Lower lobe of right lung (tissue), 2 donors: Measurements from ENCODE around the gene SRM. TPM values are rescaled to one million over a fixed set of nuclear protein-coding genes. Genes with fewer than 3 reads are reported as not detected.
"Not testable (repeated sequence)": the region's sequence is repeated elsewhere in the genome, so short reads cannot be mapped to it uniquely, and the experiment has no call there.

ENCODE experiments used
- ATAC-seq, 2 donors: fragments of 200-7000 bp; cut with Tn5 transposase; one replicate each; pipeline ENCODE4 v1.9.1; 2020 to 2022; ENCODE audit warnings: mild to moderate bottlenecking in 2 of 2, moderate library complexity in 2 of 2
- DNase-seq: peaks from one replicate; pipeline ENCODE4 v3.0.0-alpha.2; 2020
- H3K27ac ChIP-seq: fragments of 200-600 bp; one replicate; pipeline ENCODE4 v1.8.0; 2022
- H3K27me3 ChIP-seq: fragments of 200-600 bp; one replicate; pipeline ENCODE4 v1.8.0; 2022; ENCODE audit warnings: low read depth
- H3K36me3 ChIP-seq: fragments of 200-600 bp; one replicate; pipeline ENCODE4 v1.8.0; 2022; ENCODE audit warnings: mild to moderate bottlenecking
- H3K4me1 ChIP-seq: fragments of 200-600 bp; one replicate; pipeline ENCODE4 v1.8.0; 2022
- H3K4me3 ChIP-seq: fragments of 200-600 bp; one replicate; pipeline ENCODE4 v1.8.0; 2022; ENCODE audit warnings: mild to moderate bottlenecking
- H3K9me3 ChIP-seq: fragments of 200-600 bp; one replicate; pipeline ENCODE4 v1.8.0; 2022
- intact Hi-C: fragments of 100-400 bp; cut with DNase I; formaldehyde crosslinking; loops from one replicate; pipeline ENCODE4 v1.11.0; 2022
- total RNA-seq: library from RNA; stranded (reverse); fragmentation: NEBNext Ultra II Directional; extraction: Animal tissue kit (Norgen Biotek cat#: 25700); gene quantifications from one replicate; pipeline ENCODE4 v1.2.1, GENCODE V29; 2021
- TF ChIP-seq, protein P1 (sequence below): fragments of 200-600 bp; IDR thresholded peaks from one replicate; pipeline ENCODE4 v1.8.0; 2022; ENCODE audit warnings: antibody characterized with exemption, mild to moderate bottlenecking
- donor health status: DM: no; HTN: yes; CAD: no; lungs with severe emphysema.

SRM gene
- total RNA-seq, 1 donor from 2014 or later: 38.7 TPM

DNA sequence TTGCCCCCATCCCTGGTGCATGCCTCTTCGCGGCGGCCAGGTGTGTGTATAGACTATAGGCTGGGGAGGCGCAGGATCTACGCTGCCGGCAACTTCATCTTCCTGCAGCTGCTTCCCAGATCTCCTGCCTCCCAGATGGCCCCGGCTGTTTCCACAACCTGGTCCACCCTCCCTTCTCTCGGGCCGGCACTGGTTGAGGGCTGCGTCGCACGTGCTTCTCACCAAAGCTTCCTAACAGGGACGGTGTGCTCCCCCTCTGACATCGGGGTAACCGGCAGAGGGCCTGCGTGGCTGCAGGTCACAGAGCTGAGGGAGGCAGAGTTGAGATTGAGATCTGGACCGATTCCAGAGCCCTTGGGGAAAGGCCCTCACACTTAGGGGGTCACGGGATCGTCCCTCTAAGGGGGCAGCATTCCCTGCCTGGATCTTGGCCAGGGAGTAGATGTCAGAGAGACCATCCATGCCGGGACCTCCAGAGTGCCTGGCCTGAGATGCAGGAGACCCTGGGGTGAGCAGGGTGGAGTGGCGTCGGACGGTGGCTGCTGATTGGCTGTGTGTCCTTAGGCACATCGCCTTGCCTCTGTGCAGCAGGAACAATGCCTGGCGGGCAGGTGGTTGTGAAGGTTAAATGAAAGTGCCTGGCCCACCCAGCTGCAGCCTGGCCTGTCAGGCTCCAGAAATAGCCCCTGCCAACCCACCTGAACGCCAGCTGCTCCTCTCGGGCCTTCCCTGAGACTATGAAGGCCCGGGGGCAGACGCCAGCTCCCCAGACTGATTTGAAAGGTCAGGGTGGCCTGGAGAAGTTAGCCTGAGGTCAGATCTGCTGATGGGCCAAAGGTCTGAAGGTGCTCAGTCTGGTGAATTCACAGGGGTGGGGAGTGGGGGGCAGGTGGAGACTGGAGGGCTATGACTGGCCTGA, 6.7 kb downstream of the SRM start:
- TF ChIP-seq, protein P1, sequence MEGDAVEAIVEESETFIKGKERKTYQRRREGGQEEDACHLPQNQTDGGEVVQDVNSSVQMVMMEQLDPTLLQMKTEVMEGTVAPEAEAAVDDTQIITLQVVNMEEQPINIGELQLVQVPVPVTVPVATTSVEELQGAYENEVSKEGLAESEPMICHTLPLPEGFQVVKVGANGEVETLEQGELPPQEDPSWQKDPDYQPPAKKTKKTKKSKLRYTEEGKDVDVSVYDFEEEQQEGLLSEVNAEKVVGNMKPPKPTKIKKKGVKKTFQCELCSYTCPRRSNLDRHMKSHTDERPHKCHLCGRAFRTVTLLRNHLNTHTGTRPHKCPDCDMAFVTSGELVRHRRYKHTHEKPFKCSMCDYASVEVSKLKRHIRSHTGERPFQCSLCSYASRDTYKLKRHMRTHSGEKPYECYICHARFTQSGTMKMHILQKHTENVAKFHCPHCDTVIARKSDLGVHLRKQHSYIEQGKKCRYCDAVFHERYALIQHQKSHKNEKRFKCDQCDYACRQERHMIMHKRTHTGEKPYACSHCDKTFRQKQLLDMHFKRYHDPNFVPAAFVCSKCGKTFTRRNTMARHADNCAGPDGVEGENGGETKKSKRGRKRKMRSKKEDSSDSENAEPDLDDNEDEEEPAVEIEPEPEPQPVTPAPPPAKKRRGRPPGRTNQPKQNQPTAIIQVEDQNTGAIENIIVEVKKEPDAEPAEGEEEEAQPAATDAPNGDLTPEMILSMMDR: no peak
- Histone ChIP-seq H3K4me3 (no peak overlapping the region), H3K27me3 (no peaks in the 10 kb centered on the region), H3K36me3 (peaks cover 27% of the 10 kb centered on the region), H3K4me1 (no peaks in the 10 kb centered on the region), H3K27ac (no peak overlapping the region), H3K9me3 (no peaks in the 10 kb centered on the region)
- ATAC-seq (no peak), DNase-seq (peak; percentile 42)
- intact Hi-C loops: no loop called here

DNA sequence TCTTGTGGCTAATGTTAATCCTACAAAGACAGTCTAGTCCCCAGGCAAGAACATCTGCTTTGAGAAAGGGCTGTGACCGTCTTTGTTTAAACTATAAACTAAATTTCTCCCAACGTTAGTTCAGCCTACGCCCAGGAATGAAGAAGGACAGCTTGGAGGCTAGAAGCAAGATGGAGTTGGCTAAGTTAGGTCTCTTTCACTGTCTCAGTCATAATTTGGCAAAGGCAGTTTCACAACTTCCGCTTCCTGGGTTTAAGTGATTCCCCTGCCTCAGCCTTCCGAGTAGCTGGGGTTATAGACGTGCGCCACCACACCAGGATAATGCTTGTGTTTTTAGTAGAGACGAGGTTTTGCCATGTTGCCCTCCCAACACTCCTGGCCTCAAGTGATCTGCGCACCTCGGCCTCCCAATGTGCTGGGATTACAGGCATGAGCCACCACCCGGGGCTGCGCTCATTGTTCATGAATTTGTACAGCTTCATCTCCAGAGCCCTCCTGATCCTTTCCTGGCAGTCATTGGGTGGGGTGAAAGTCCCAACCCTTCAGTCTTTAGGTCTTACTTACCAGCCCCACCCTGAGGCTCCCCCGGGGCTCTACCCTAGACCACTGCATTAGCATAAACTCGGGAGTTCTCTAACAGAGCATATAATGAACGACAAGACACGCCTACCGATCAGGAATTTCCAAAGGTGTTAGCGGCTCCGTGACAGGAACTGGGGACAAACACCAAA, 7.9 kb downstream of the SRM start:
- peak; percentile 18 for DNase-seq
- intact Hi-C loops: no loop called here
- Histone ChIP-seq H3K4me3 (no peak overlapping the region), H3K27ac (no peak overlapping the region), H3K27me3 (no peaks in the 10 kb centered on the region), H3K4me1 (no peaks in the 10 kb centered on the region), H3K36me3 (peaks cover 24% of the 10 kb centered on the region), H3K9me3 (no peaks in the 10 kb centered on the region)
- ATAC-seq: no peak
- TF ChIP-seq, protein P1: no peak

DNA sequence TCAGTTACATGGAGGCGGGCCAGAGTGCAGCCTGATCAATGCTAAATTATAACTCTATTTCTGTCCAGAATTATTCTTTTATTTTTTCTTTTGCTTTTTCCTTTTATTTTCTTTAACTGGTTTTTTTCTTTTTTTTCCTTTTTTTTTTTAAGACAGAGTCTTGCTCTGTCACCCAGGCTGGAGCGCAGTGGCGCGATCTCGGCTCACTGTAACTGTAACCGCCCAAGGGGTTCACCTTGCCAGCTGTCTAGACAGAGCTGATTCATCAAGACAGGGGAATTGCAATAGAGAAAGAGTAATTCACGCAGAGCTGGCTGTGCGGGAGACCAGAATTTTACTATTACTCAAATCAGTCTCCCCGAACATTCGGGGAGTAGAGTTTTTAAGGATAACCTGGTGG, 8.7 kb downstream of the SRM start:
- DNase-seq, intact Hi-C loops, H3K27me3 ChIP-seq, ATAC-seq, H3K4me3 ChIP-seq, H3K9me3 ChIP-seq, H3K4me1 ChIP-seq, H3K27ac ChIP-seq: not testable (repeated sequence)
- peaks cover 16% of the 10 kb centered on the region for H3K36me3 ChIP-seq

DNA sequence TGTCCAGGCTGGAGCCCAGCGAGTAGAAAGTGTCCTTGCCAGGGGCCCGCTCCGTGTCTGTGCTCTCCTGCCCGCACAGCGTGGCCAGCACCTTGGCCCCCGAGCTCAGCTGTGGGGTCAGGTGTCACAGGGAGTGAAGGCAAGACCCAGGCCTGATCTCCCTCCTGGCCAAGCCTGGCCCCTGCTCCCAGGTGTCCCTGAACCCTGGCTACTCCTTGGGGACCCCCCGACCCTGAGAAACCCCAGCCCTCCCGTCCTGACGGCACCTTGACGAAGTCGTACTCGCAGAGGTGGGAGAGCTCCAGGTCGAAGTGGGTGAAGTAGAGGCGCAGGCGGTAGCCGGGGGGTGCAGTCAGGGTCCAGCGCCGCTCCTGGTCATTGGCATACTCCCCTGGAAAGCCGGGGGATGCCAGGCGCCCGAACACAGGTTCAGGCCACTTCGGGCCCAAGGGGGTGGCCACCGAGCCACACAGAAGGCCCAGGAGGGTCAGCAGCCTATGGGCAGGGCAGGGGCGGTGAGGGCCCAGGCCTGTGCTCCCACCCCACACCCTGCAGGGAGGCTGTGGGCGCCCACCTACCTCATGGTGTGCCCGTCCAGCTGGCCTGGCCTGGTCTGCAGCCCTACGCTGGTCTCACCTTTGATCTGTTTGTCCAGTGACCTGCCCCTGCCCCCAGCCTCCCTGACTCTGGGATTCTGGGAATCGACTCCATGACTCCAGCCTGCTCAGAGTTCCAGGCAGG, 13.0 kb downstream of the SRM start, which contains the start of gene MASP2:
Gene MASP2 (minus strand): TSS at position 615 of the 741 bp plus-strand sequence. CDS start 32 bp downstream, at position 583.
- Histone ChIP-seq H3K27me3 (no peaks in the 10 kb centered on the region), H3K4me1 (no peaks in the 10 kb centered on the region), H3K27ac (no peak within 1 kb of the TSS), H3K9me3 (no peaks in the 10 kb centered on the region), H3K4me3 (no peak within 1 kb of the TSS), H3K36me3 (no peaks in the 10 kb centered on the region)
- ATAC-seq (peak; percentile 18 to 24), DNase-seq (peak; percentile 42)
- intact Hi-C loops: no loop called here
- TF ChIP-seq, protein P1: no peak

DNA sequence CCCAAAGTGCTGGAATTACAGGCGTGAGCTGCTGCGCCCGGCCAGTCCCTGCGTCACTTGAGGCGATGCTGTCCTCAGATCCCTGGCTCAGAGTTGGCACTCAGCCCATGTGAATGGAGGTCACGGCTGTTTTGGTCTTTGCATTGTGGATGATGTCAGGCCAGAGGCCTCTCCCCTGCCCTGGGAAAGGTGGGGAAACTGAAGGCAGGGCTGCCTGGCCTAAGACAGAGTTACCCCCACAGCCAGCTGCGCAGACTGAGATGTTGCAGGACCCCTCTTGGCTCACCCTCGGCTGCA, 13.6 kb downstream of the SRM start:
- Histone ChIP-seq H3K27ac (no peak overlapping the region), H3K4me3 (no peak overlapping the region), H3K36me3 (no peaks in the 10 kb centered on the region), H3K4me1 (no peaks in the 10 kb centered on the region), H3K27me3 (no peaks in the 10 kb centered on the region), H3K9me3 (no peaks in the 10 kb centered on the region)
- intact Hi-C loops: no loop called here
- ATAC-seq: no peak
- DNase-seq: no peak
- TF ChIP-seq, protein P1: no peak
